ENCODE measurements around the gene FBXW7.

FBXW7 gene

GRCh38 chr4:152530600-152530999, 5.3 kb downstream of the FBXW7 start:
- Histone ChIP-seq H2BK15ac (ENCODE audit: low read depth, poor library complexity, severe bottlenecking) (no peak overlapping the region), H3K4me3 (ENCODE audit: insufficient read depth in 1 of 2, low read depth in 1 of 2, low read length in 2 of 2) (no peak overlapping the region), H4K91ac (ENCODE audit: low read length) (no peak overlapping the region), H2BK5ac (ENCODE audit: low read depth, low read length, poor library complexity, severe bottlenecking) (no peak overlapping the region), H2AK5ac (ENCODE audit: low read length, severe bottlenecking) (no peak overlapping the region), H3K9me3 (ENCODE audit: control insufficient read depth, low read length) (no peaks in the 10 kb centered on the region), H3K14ac (ENCODE audit: low read length in 2 of 2) (no peak overlapping the region), H2BK120ac (ENCODE audit: low read depth, low read length) (no peak overlapping the region), H3K4ac (ENCODE audit: low read depth in 1 of 2, low read length in 2 of 2) (no peak overlapping the region), H3K9ac (ENCODE audit: low read length) (no peak overlapping the region), H3K27ac (ENCODE audit: low read length, poor library complexity, severe bottlenecking) (no peak overlapping the region), H3K27me3 (ENCODE audit: control insufficient read depth in 1 of 2, insufficient read depth in 1 of 2, low read length in 2 of 2) (no peaks in the 10 kb centered on the region), H3K36me3 (ENCODE audit: control insufficient read depth in 1 of 2, insufficient read depth in 2 of 2, low read depth in 1 of 2, low read length in 2 of 2) (no peaks in the 10 kb centered on the region), H2BK12ac (ENCODE audit: low read length in 2 of 2) (no peak overlapping the region), H3K4me1 (ENCODE audit: control insufficient read depth, insufficient read depth, low read depth, low read length) (no peaks in the 10 kb centered on the region), H3K4me2 (ENCODE audit: low read length, poor library complexity, severe bottlenecking) (no peak overlapping the region), H2AFZ (ENCODE audit: low read depth, low read length) (no peak overlapping the region), H3K79me1 (replicated peaks; ENCODE audit: low read length, poor library complexity, severe bottlenecking) (peaks cover 14% of the 10 kb centered on the region), H3K18ac (ENCODE audit: low read depth in 1 of 2, low read length in 2 of 2) (no peak overlapping the region), H4K8ac (ENCODE audit: low read length) (no peak overlapping the region), H3K23ac (ENCODE audit: low read length in 2 of 2) (no peak overlapping the region)
- WGBS = 100% methylated on average over 1 of the region's 2 CpGs
- DNase-seq = no peak

- H2AFZ ChIP-seq (ENCODE audit: low read depth, low read length) = no peak overlapping the region
- peaks cover 15% of the 10 kb centered on the region for H3K79me1 ChIP-seq (replicated peaks; ENCODE audit: low read length, poor library complexity, severe bottlenecking)
- H3K36me3 ChIP-seq (ENCODE audit: control insufficient read depth in 1 of 2, insufficient read depth in 2 of 2, low read depth in 1 of 2, low read length in 2 of 2) = no peaks in the 10 kb centered on the region
- H3K23ac ChIP-seq (ENCODE audit: low read length in 2 of 2) = no peak overlapping the region
- H3K9me3 ChIP-seq (ENCODE audit: control insufficient read depth, low read length) = no peaks in the 10 kb centered on the region
- WGBS = 100% methylated on average over 1 of the region's 8 CpGs
- H2BK15ac ChIP-seq (ENCODE audit: low read depth, poor library complexity, severe bottlenecking) = no peak overlapping the region
- H3K4me1 ChIP-seq (ENCODE audit: control insufficient read depth, insufficient read depth, low read depth, low read length) = no peaks in the 10 kb centered on the region
- no peak overlapping the region for H2BK12ac ChIP-seq (ENCODE audit: low read length in 2 of 2)
- H2BK120ac ChIP-seq (ENCODE audit: low read depth, low read length) = no peak overlapping the region
- no peak overlapping the region for H3K18ac ChIP-seq (ENCODE audit: low read depth in 1 of 2, low read length in 2 of 2)
- no peaks in the 10 kb centered on the region for H3K27me3 ChIP-seq (ENCODE audit: control insufficient read depth in 1 of 2, insufficient read depth in 1 of 2, low read length in 2 of 2)
- no peak for DNase-seq
- no peak overlapping the region for H4K91ac ChIP-seq (ENCODE audit: low read length)
- H3K9ac ChIP-seq (ENCODE audit: low read length) = no peak overlapping the region
- no peak overlapping the region for H3K4me3 ChIP-seq (ENCODE audit: insufficient read depth in 1 of 2, low read depth in 1 of 2, low read length in 2 of 2)
- H4K8ac ChIP-seq (ENCODE audit: low read length) = no peak overlapping the region
- H2BK5ac ChIP-seq (ENCODE audit: low read depth, low read length, poor library complexity, severe bottlenecking) = no peak overlapping the region
- H3K14ac ChIP-seq (ENCODE audit: low read length in 2 of 2) = no peak overlapping the region
- H3K4ac ChIP-seq (ENCODE audit: low read depth in 1 of 2, low read length in 2 of 2) = no peak overlapping the region
- H3K27ac ChIP-seq (ENCODE audit: low read length, poor library complexity, severe bottlenecking) = no peak overlapping the region
- H2AK5ac ChIP-seq (ENCODE audit: low read length, severe bottlenecking) = no peak overlapping the region
- H3K4me2 ChIP-seq (ENCODE audit: low read length, poor library complexity, severe bottlenecking) = no peak overlapping the region
Observed at GRCh38 chr4:152529880-152530279, 6.0 kb downstream of the FBXW7 start.

GRCh38 chr4:152528060-152528459, 7.8 kb downstream of the FBXW7 start:
- Histone ChIP-seq H3K4ac (ENCODE audit: low read depth in 1 of 2, low read length in 2 of 2) (no peak overlapping the region), H4K91ac (ENCODE audit: low read length) (no peak overlapping the region), H3K27ac (ENCODE audit: low read length, poor library complexity, severe bottlenecking) (no peak overlapping the region), H2BK12ac (ENCODE audit: low read length in 2 of 2) (no peak overlapping the region), H3K14ac (ENCODE audit: low read length in 2 of 2) (no peak overlapping the region), H3K4me3 (ENCODE audit: insufficient read depth in 1 of 2, low read depth in 1 of 2, low read length in 2 of 2) (no peak overlapping the region), H4K8ac (ENCODE audit: low read length) (no peak overlapping the region), H2BK5ac (ENCODE audit: low read depth, low read length, poor library complexity, severe bottlenecking) (no peak overlapping the region), H3K9me3 (ENCODE audit: control insufficient read depth, low read length) (no peaks in the 10 kb centered on the region), H3K36me3 (ENCODE audit: control insufficient read depth in 1 of 2, insufficient read depth in 2 of 2, low read depth in 1 of 2, low read length in 2 of 2) (no peaks in the 10 kb centered on the region), H2BK15ac (ENCODE audit: low read depth, poor library complexity, severe bottlenecking) (no peak overlapping the region), H3K79me1 (replicated peaks; ENCODE audit: low read length, poor library complexity, severe bottlenecking) (peaks cover 19% of the 10 kb centered on the region), H3K4me2 (ENCODE audit: low read length, poor library complexity, severe bottlenecking) (no peak overlapping the region), H2BK120ac (ENCODE audit: low read depth, low read length) (no peak overlapping the region), H2AK5ac (ENCODE audit: low read length, severe bottlenecking) (no peak overlapping the region), H3K9ac (ENCODE audit: low read length) (no peak overlapping the region), H2AFZ (ENCODE audit: low read depth, low read length) (no peak overlapping the region), H3K18ac (ENCODE audit: low read depth in 1 of 2, low read length in 2 of 2) (no peak overlapping the region), H3K23ac (ENCODE audit: low read length in 2 of 2) (no peak overlapping the region), H3K27me3 (ENCODE audit: control insufficient read depth in 1 of 2, insufficient read depth in 1 of 2, low read length in 2 of 2) (no peaks in the 10 kb centered on the region), H3K4me1 (ENCODE audit: control insufficient read depth, insufficient read depth, low read depth, low read length) (no peaks in the 10 kb centered on the region)
- WGBS = no CpG with 5 or more reads among the region's 2 CpGs
- DNase-seq = peak; percentile 30

GRCh38 chr4:152525878-152526277, 10.0 kb downstream of the FBXW7 start:
- Histone ChIP-seq H2BK5ac (ENCODE audit: low read depth, low read length, poor library complexity, severe bottlenecking) (no peak overlapping the region), H3K18ac (ENCODE audit: low read depth in 1 of 2, low read length in 2 of 2) (no peak overlapping the region), H3K36me3 (ENCODE audit: control insufficient read depth in 1 of 2, insufficient read depth in 2 of 2, low read depth in 1 of 2, low read length in 2 of 2) (no peaks in the 10 kb centered on the region), H3K23ac (ENCODE audit: low read length in 2 of 2) (no peak overlapping the region), H2AK5ac (ENCODE audit: low read length, severe bottlenecking) (no peak overlapping the region), H3K79me1 (replicated peaks; ENCODE audit: low read length, poor library complexity, severe bottlenecking) (peaks cover 18% of the 10 kb centered on the region), H3K27me3 (ENCODE audit: control insufficient read depth in 1 of 2, insufficient read depth in 1 of 2, low read length in 2 of 2) (no peaks in the 10 kb centered on the region), H3K4me2 (ENCODE audit: low read length, poor library complexity, severe bottlenecking) (no peak overlapping the region), H2AFZ (ENCODE audit: low read depth, low read length) (no peak overlapping the region), H3K14ac (ENCODE audit: low read length in 2 of 2) (no peak overlapping the region), H3K9ac (ENCODE audit: low read length) (no peak overlapping the region), H3K4me1 (ENCODE audit: control insufficient read depth, insufficient read depth, low read depth, low read length) (no peaks in the 10 kb centered on the region), H4K8ac (ENCODE audit: low read length) (no peak overlapping the region), H3K9me3 (ENCODE audit: control insufficient read depth, low read length) (no peaks in the 10 kb centered on the region), H3K4ac (ENCODE audit: low read depth in 1 of 2, low read length in 2 of 2) (no peak overlapping the region), H3K4me3 (ENCODE audit: insufficient read depth in 1 of 2, low read depth in 1 of 2, low read length in 2 of 2) (no peak overlapping the region), H4K91ac (ENCODE audit: low read length) (no peak overlapping the region), H2BK120ac (ENCODE audit: low read depth, low read length) (no peak overlapping the region), H2BK12ac (ENCODE audit: low read length in 2 of 2) (no peak overlapping the region), H2BK15ac (ENCODE audit: low read depth, poor library complexity, severe bottlenecking) (no peak overlapping the region), H3K27ac (ENCODE audit: low read length, poor library complexity, severe bottlenecking) (no peak overlapping the region)
- WGBS = 91% methylated on average over 3 of the region's 4 CpGs
- DNase-seq = no peak
